A549 (cell line): ENCODE data around the gene MAMSTR. TPM values are rescaled to one million over a fixed set of nuclear protein-coding genes. Genes with fewer than 3 reads are reported as not detected.
A peak's percentile ranks its signal among the peaks of the same experiment; 100 is the strongest.

Source experiments
- ATAC-seq, 2 experiments: fragments of 200-7000 bp in 1 of 2; fragments of >200 bp in 1 of 2; cut with Nextera tagmentation in 1 of 2; cut with Tn5 transposase in 1 of 2; 3 replicates each; pipeline versions ENCODE4 v1.8.0 to v1.9.1; 2018 to 2020; ENCODE audit warnings: mild to moderate bottlenecking in 1 of 2, moderate library complexity in 1 of 2
- CTCF ChIA-PET: fragments of 300-600 bp; sonication (Branson Sonifier 250); formaldehyde crosslinking; extraction: SDS; loops from one replicate; lab custom pipeline; 2021; ENCODE audit warnings: antibody characterized with exemption, inconsistent platforms; lab: Yijun Ruan, JAX
- POLR2A ChIA-PET: fragments of 350-600 bp; formaldehyde crosslinking; extraction: SDS; loops from one replicate; lab custom pipeline; 2021; ENCODE audit warnings: antibody characterized with exemption, inconsistent platforms; lab: Yijun Ruan, JAX
- DNase-seq, 2 experiments: peaks; one replicate each; pipeline versions ENCODE4 v3.0.0 to v3.0.0-alpha.2; 2011 to 2016; ENCODE audit warnings: low read depth in 1 of 2, low spot score in 1 of 2
- FAIRE-seq: peaks from 2 replicates; lab custom pipeline; 2011; peaks lifted over from hg19 to GRCh38; lab: Jason Lieb, UNC
- H3K27ac ChIP-seq, 2 experiments: fragments of >200 bp; sonication (Bioruptor Twin); formaldehyde crosslinking; 3 replicates each; pipeline ENCODE4 v1.5.1; 2016 to 2017
- H3K4me1 ChIP-seq: fragments of >200 bp; sonication (Bioruptor Twin); formaldehyde crosslinking; 3 replicates; pipeline ENCODE4 v1.6.1; 2016
- H3K4me2 ChIP-seq: fragments of >200 bp; sonication (Bioruptor Twin); formaldehyde crosslinking; 3 replicates; pipeline ENCODE4 v1.6.1; 2016
- H3K4me3 ChIP-seq: fragments of >200 bp; sonication (Bioruptor Twin); formaldehyde crosslinking; 3 replicates; pipeline ENCODE4 v1.5.1; 2016
- H3K9me3 ChIP-seq: fragments of >200 bp; sonication (Bioruptor Twin); formaldehyde crosslinking; 3 replicates; pipeline ENCODE4 v1.6.1; 2016
- BCL3 ChIP-seq: fragments of >200 bp; sonication (Bioruptor Twin); formaldehyde crosslinking; IDR thresholded peaks from 3 replicates; pipeline ENCODE4 v1.6.1; 2016
- CBX2 ChIP-seq: fragments of 200-600 bp; sonication (generic); IDR thresholded peaks from 2 replicates; pipeline ENCODE4 v1.6.1; 2016; ENCODE audit warnings: low read depth, mild to moderate bottlenecking, borderline replicate concordance
- CEBPB ChIP-seq, 2 experiments: fragments of >200 bp in 1 of 2; sonication (Bioruptor Twin) in 1 of 2; formaldehyde crosslinking in 1 of 2; IDR thresholded peaks; 2 replicates each; pipeline ENCODE4 v1.6.1; 2012 to 2016
- CHD2 ChIP-seq: fragments of 150-350 bp; IDR thresholded peaks from 2 replicates; pipeline ENCODE4 v1.6.1; 2014; ENCODE audit warnings: low read length; ENCODE audit not compliant: partially characterized antibody
- E2F6 ChIP-seq: IDR thresholded peaks from 2 replicates; pipeline ENCODE4 v1.6.1; 2012; ENCODE audit warnings: low read depth, borderline replicate concordance
- EP300 ChIP-seq, 2 experiments: fragments of >200 bp; sonication (Bioruptor Twin); formaldehyde crosslinking; IDR thresholded peaks; 2 replicates in 1 of 2; 3 replicates in 1 of 2; pipeline ENCODE4 v1.6.1; 2016 to 2017
- ESRRA ChIP-seq: fragments of 150-350 bp; IDR thresholded peaks from 2 replicates; pipeline ENCODE4 v1.6.1; 2014; ENCODE audit warnings: mild to moderate bottlenecking, low read length, borderline replicate concordance
- HEYL ChIP-seq: fragments of 250-450 bp; sonication (Bioruptor Pico); IDR thresholded peaks from 2 replicates; pipeline ENCODE4 v1.8.0; 2021; ENCODE audit warnings: mild to moderate bottlenecking, moderate library complexity
- HMGXB4 ChIP-seq: fragments of 250-450 bp; sonication (Bioruptor Pico); IDR thresholded peaks from 2 replicates; pipeline ENCODE4 v1.5.0; 2021; ENCODE audit warnings: mild to moderate bottlenecking, moderate library complexity, borderline replicate concordance
- HOXA7 ChIP-seq: fragments of 250-450 bp; sonication (Bioruptor Pico); IDR thresholded peaks from 2 replicates; pipeline ENCODE4 v1.5.0; 2020; ENCODE audit warnings: mild to moderate bottlenecking, moderate library complexity
- HOXB13 ChIP-seq: fragments of 250-450 bp; sonication (Bioruptor Pico); IDR thresholded peaks from 2 replicates; pipeline ENCODE4 v1.5.0; 2020; ENCODE audit warnings: low read depth, mild to moderate bottlenecking, moderate library complexity
- HOXB5 ChIP-seq: fragments of 250-450 bp; sonication (Bioruptor Pico); IDR thresholded peaks from 2 replicates; pipeline ENCODE4 v1.5.0; 2020; ENCODE audit warnings: mild to moderate bottlenecking, moderate library complexity
- JUN ChIP-seq, 2 experiments: fragments of >200 bp; sonication (Bioruptor Twin); formaldehyde crosslinking; IDR thresholded peaks; 2 replicates in 1 of 2; 3 replicates in 1 of 2; pipeline ENCODE4 v1.6.1; 2016 to 2017
- KDM1A ChIP-seq: fragments of 200-600 bp; sonication (generic); IDR thresholded peaks from 2 replicates; pipeline ENCODE4 v1.6.1; 2016; ENCODE audit warnings: low read depth, mild to moderate bottlenecking
- MAZ ChIP-seq: fragments of 150-350 bp; IDR thresholded peaks from 2 replicates; pipeline ENCODE4 v1.6.1; 2014; ENCODE audit warnings: antibody characterized with exemption, low read depth, low read length, borderline replicate concordance
- NFE2L2 ChIP-seq: fragments of 150-350 bp; conservative IDR thresholded peaks from 2 replicates; pipeline ENCODE4 v1.6.1; 2014; ENCODE audit warnings: low read length
- NPAS2 ChIP-seq: fragments of 250-450 bp; sonication (Bioruptor Pico); IDR thresholded peaks from 2 replicates; pipeline ENCODE4 v1.8.0; 2022; ENCODE audit warnings: mild to moderate bottlenecking, moderate library complexity, borderline replicate concordance
- NR3C1 ChIP-seq: fragments of >200 bp; sonication (Bioruptor Twin); formaldehyde crosslinking; IDR thresholded peaks from 3 replicates; pipeline ENCODE4 v1.6.1; 2017
- PBX3 ChIP-seq: IDR thresholded peaks from 2 replicates; pipeline ENCODE4 v1.6.1; 2012
- PHF8 ChIP-seq: fragments of 200-600 bp; sonication (generic); IDR thresholded peaks from 2 replicates; pipeline ENCODE4 v1.6.1; 2016; ENCODE audit warnings: low read depth, mild to moderate bottlenecking, antibody characterized with exemption, moderate library complexity, borderline replicate concordance
- POLR2A ChIP-seq: IDR thresholded peaks from 2 replicates; pipeline ENCODE4 v1.6.1; 2012; ENCODE audit warnings: mild to moderate bottlenecking, low read length
- POLR2AphosphoS2 ChIP-seq: conservative IDR thresholded peaks from 2 replicates; pipeline ENCODE4 v1.6.1; 2012; ENCODE audit warnings: low read length, improper control_type of control experiment, inconsistent platforms
- RAD21 ChIP-seq, 2 experiments: fragments of >200 bp in 1 of 2; sonication (Bioruptor Twin) in 1 of 2; formaldehyde crosslinking in 1 of 2; IDR thresholded peaks in 1 of 2; conservative IDR thresholded peaks in 1 of 2; 2 replicates in 1 of 2; 3 replicates in 1 of 2; pipeline ENCODE4 v1.6.1; 2012 to 2018; ENCODE audit warnings: inconsistent platforms in 1 of 2
- REST ChIP-seq: fragments of 200-600 bp; sonication (generic); IDR thresholded peaks from 2 replicates; pipeline ENCODE4 v1.6.1; 2016; ENCODE audit warnings: antibody characterized with exemption, mild to moderate bottlenecking, moderate library complexity
- RFX5 ChIP-seq: fragments of 450-650 bp; IDR thresholded peaks from 2 replicates; pipeline ENCODE4 v1.7.1; 2014; ENCODE audit warnings: antibody characterized with exemption, mild to moderate bottlenecking, moderate library complexity
- SMC3 ChIP-seq: fragments of >200 bp; sonication (Bioruptor Twin); formaldehyde crosslinking; IDR thresholded peaks from 3 replicates; pipeline ENCODE4 v1.6.1; 2018; ENCODE audit warnings: inconsistent platforms
- SREBF2 ChIP-seq: fragments of 450-650 bp; IDR thresholded peaks from 2 replicates; pipeline ENCODE4 v1.6.1; 2014; ENCODE audit warnings: mild to moderate bottlenecking, moderate library complexity
- ZNF302 ChIP-seq: fragments of 250-450 bp; sonication (Bioruptor Pico); IDR thresholded peaks from 2 replicates; pipeline ENCODE4 v1.9.0; 2021; ENCODE audit warnings: inconsistent platforms, mild to moderate bottlenecking, moderate library complexity
- WGBS: methylation state at CpG from one replicate; pipeline ENCODE4 v1.1.6; 2017; ENCODE audit errors: missing lambda C conversion rate; 5-methylcytosine and 5-hydroxymethylcytosine counted together
- polyA plus RNA-seq, 4 experiments: library from polyadenylated mRNA; depleted of rRNA in 3 of 4; stranded (reverse); fragments of >200 nt; fragmentation: RNase III in 1 of 4; extraction: RNeasy Plus Mini Kit Qiagen cat#74134 plus additional on column Dnase treatment in 1 of 4; gene quantifications; 2 replicates in 3 of 4; 3 replicates in 1 of 4; pipeline ENCODE4 v1.2.3, GENCODE V29; 2011 to 2017

The MAMSTR gene
- polyA plus RNA-seq, 2 of the 4 experiments (the other 2 are of a cell fraction) = 0.44 to 0.52 TPM

- no peak for DNase-seq
- 80% methylated on average over 11 of the region's 11 CpGs for WGBS
- FAIRE-seq = no peak
- CTCF ChIA-PET = interaction anchor here (1.6 to 2.2 kb wide), 2 partner anchors 12 to 17 kb away, joined by 3 to 11 read pairs; no protein-coding TSS in a partner anchor
- Histone ChIP-seq H3K4me2 (no peak overlapping the region), H3K4me3 (no peak overlapping the region), H3K27ac (no peak overlapping the region)
- no peak for ATAC-seq
- TF ChIP-seq CBX2 = no peak
- no peak for TF ChIP-seq CEBPB (IDR thresholded peaks at IDR 0.05)
- TF ChIP-seq HMGXB4 = no peak
- TF ChIP-seq ZNF302 = no peak
- TF ChIP-seq HOXB5 = no peak
- TF ChIP-seq EP300 (IDR thresholded peaks at IDR 0.05) = no peak
- no peak for TF ChIP-seq PHF8
- TF ChIP-seq HOXA7 (CRISPR knock-in tag) = no peak
- TF ChIP-seq NR3C1 = no peak
- TF ChIP-seq NPAS2 (CRISPR knock-in tag) = no peak
- no peak for TF ChIP-seq POLR2A
- no peak for TF ChIP-seq ESRRA
- no peak for TF ChIP-seq HEYL (CRISPR knock-in tag)
- no peak for TF ChIP-seq KDM1A
- no peak for TF ChIP-seq RAD21 (conservative IDR thresholded peaks at IDR 0.05 in 1 of 2, IDR thresholded peaks at IDR 0.05 in 1 of 2)
- no peak for TF ChIP-seq CHD2
- TF ChIP-seq POLR2AphosphoS2 = no peak
- TF ChIP-seq, all 56 proteins: peak for 0
- H3K9me3 ChIP-seq = no peaks in the 10 kb centered on the region
- peaks cover 13% of the 10 kb centered on the region for H3K4me1 ChIP-seq
- POLR2A ChIA-PET = no interaction called here
These were observed 2.7 kb upstream of the MAMSTR start for GRCh38 chr19:48722196-48722708.

- H3K9me3 ChIP-seq = no peaks in the 10 kb centered on the region
- TF ChIP-seq SREBF2 (no peak), SMC3 (no peak), PBX3 (peak; percentile 83), E2F6 (peak; percentile 57; the same call in 1 of the 2 replicates), NFE2L2 (no peak), MAZ (peak; percentile 86), RFX5 (peak; percentile 65), PHF8 (peak; percentile 40; the same call in 1 of the 2 replicates), POLR2A (peak; percentile 24; the same call in 1 of the 2 replicates), NR3C1 (no peak), HOXB13 (no peak), REST (peak; percentile 50; the same call in 1 of the 2 replicates), BCL3 (no peak), CHD2 (peak; percentile 43), HOXB5 (peak; percentile 27; the same call in 1 of the 2 replicates), JUN (IDR thresholded peaks at IDR 0.05) (peak in 1 of 2 experiments; percentile 64; a peak in 2 of 5 replicates)
These were observed 1.2 kb upstream of the MAMSTR start for GRCh38 chr19:48720613-48721296.

More at GRCh38 chr19:48720613-48721296, 1.2 kb upstream of the MAMSTR start:
- ChIA-PET CTCF (interaction anchor here (0.6 to 2.2 kb wide), 7 partner anchors 18 to 75 kb away, joined by 3 to 11 read pairs (median 4); partner anchors contain the start of gene CA11), POLR2A (interaction anchor here (0.6 to 1.7 kb wide), 10 partner anchors 14 to 357 kb away, joined by 3 to 10 read pairs (median 4); partner anchors contain the start of genes FTL, IZUMO1, SYNGR4 and TMEM143)
- Histone ChIP-seq H3K4me2 (peak overlapping the region; percentile 80), H3K27ac (peak overlapping the region; percentile 81 to 88), H3K4me1 (peaks cover 13% of the 10 kb centered on the region), H3K4me3 (peak overlapping the region; percentile 53)
- WGBS = 1% methylated on average over 42 of the region's 42 CpGs
- peak; percentile 100 for DNase-seq
- peak; percentile 100 for FAIRE-seq
- ATAC-seq = peak; percentile 92 to 95
